Measurements from ENCODE around the gene SMIM28.
A peak's percentile ranks its signal among the peaks of the same experiment; 100 is the strongest.

Gene SMIM28

DNA sequence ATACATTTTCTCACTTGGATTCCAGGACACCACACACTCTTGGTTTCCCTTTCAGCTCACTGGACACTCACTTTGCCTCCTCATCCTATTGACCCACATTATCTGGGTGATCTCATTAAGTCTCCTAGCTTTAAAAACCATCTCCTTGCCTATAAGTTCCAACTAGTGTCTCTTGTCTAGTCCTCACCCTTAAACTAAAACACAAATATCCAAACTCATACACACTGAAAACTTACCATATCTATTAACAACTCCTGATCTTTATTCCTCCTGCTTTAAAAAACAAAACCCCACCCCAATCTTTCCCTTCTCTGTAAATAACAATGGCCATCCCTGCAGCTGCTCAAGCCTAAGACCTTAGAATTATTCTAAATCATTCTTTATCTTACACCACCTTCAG lies 3.5 kb upstream of the SMIM28 start (continued):
- TF ChIP-seq, protein P1, sequence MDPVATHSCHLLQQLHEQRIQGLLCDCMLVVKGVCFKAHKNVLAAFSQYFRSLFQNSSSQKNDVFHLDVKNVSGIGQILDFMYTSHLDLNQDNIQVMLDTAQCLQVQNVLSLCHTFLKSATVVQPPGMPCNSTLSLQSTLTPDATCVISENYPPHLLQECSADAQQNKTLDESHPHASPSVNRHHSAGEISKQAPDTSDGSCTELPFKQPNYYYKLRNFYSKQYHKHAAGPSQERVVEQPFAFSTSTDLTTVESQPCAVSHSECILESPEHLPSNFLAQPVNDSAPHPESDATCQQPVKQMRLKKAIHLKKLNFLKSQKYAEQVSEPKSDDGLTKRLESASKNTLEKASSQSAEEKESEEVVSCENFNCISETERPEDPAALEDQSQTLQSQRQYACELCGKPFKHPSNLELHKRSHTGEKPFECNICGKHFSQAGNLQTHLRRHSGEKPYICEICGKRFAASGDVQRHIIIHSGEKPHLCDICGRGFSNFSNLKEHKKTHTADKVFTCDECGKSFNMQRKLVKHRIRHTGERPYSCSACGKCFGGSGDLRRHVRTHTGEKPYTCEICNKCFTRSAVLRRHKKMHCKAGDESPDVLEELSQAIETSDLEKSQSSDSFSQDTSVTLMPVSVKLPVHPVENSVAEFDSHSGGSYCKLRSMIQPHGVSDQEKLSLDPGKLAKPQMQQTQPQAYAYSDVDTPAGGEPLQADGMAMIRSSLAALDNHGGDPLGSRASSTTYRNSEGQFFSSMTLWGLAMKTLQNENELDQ (tag by site-specific recombination; IDR thresholded peaks at IDR 0.05; ENCODE audit: low read depth): no peak
- TF ChIP-seq ZFP41 (tag by site-specific recombination; IDR thresholded peaks at IDR 0.05; ENCODE audit: borderline replicate concordance): no peak
- no peak for TF ChIP-seq SP7 (tag by site-specific recombination; IDR thresholded peaks at IDR 0.05)
- TF ChIP-seq ZBTB21 (tag by site-specific recombination; IDR thresholded peaks at IDR 0.05): no peak

DNA sequence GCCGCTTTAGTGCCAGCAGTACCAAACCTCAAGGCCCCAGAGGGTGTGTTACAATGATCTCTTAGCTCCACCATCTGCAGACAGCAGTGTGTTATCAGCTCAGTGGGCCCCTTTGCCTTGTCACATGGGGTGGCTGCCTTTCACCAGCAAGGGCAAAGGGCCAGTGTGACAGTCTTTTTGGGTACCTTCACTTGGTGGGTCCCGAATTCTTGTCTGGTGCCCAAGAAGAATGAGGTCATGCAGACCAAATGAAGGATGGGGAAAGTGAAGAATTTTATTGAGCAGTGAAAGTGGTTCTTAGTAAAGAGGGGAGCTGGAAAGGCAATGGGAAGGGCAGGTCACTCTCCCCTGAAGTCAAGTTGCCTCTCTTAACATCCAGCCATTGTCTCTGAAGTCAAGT lies 2.9 kb upstream of the SMIM28 start:
- POLR2A ChIA-PET: no interaction called here
- CTCF ChIA-PET: interaction anchor here (1.3 kb wide), 1 partner anchor 11 kb away, joined by 4 read pairs; no protein-coding TSS in a partner anchor
- TF ChIP-seq, protein P2, sequence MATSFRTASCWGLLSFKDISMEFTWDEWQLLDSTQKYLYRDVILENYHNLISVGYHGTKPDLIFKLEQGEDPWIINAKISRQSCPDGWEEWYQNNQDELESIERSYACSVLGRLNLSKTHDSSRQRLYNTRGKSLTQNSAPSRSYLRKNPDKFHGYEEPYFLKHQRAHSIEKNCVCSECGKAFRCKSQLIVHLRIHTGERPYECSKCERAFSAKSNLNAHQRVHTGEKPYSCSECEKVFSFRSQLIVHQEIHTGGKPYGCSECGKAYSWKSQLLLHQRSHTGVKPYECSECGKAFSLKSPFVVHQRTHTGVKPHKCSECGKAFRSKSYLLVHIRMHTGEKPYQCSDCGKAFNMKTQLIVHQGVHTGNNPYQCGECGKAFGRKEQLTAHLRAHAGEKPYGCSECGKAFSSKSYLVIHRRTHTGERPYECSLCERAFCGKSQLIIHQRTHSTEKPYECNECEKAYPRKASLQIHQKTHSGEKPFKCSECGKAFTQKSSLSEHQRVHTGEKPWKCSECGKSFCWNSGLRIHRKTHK (tag by site-specific recombination; IDR thresholded peaks at IDR 0.05): no peak
- TF ChIP-seq ZNF341 (tag by site-specific recombination; IDR thresholded peaks at IDR 0.05; ENCODE audit: low read depth) (no peak), ZNF302 (tag by site-specific recombination; IDR thresholded peaks at IDR 0.05; ENCODE audit: low read depth) (no peak), ZIC2 (tag by site-specific recombination; IDR thresholded peaks at IDR 0.05) (no peak), ZFP69B (tag by site-specific recombination; IDR thresholded peaks at IDR 0.05) (0 out of 2 replicates have a peak, but pooled peaks have one; percentile 21), ZNF555 (tag by site-specific recombination; conservative IDR thresholded peaks at IDR 0.05) (no peak), ZNF777 (tag by site-specific recombination; IDR thresholded peaks at IDR 0.05; ENCODE audit: borderline replicate concordance) (no peak), SALL2 (tag by site-specific recombination; IDR thresholded peaks at IDR 0.05; ENCODE audit: borderline replicate concordance) (no peak)
- TF ChIP-seq, protein P3, sequence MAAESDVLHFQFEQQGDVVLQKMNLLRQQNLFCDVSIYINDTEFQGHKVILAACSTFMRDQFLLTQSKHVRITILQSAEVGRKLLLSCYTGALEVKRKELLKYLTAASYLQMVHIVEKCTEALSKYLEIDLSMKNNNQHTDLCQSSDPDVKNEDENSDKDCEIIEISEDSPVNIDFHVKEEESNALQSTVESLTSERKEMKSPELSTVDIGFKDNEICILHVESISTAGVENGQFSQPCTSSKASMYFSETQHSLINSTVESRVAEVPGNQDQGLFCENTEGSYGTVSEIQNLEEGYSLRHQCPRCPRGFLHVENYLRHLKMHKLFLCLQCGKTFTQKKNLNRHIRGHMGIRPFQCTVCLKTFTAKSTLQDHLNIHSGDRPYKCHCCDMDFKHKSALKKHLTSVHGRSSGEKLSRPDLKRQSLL (tag by site-specific recombination; IDR thresholded peaks at IDR 0.05): no peak
- TF ChIP-seq, protein P4, sequence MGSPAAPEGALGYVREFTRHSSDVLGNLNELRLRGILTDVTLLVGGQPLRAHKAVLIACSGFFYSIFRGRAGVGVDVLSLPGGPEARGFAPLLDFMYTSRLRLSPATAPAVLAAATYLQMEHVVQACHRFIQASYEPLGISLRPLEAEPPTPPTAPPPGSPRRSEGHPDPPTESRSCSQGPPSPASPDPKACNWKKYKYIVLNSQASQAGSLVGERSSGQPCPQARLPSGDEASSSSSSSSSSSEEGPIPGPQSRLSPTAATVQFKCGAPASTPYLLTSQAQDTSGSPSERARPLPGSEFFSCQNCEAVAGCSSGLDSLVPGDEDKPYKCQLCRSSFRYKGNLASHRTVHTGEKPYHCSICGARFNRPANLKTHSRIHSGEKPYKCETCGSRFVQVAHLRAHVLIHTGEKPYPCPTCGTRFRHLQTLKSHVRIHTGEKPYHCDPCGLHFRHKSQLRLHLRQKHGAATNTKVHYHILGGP (tag by site-specific recombination; IDR thresholded peaks at IDR 0.05): no peak
- TF ChIP-seq, protein P5, sequence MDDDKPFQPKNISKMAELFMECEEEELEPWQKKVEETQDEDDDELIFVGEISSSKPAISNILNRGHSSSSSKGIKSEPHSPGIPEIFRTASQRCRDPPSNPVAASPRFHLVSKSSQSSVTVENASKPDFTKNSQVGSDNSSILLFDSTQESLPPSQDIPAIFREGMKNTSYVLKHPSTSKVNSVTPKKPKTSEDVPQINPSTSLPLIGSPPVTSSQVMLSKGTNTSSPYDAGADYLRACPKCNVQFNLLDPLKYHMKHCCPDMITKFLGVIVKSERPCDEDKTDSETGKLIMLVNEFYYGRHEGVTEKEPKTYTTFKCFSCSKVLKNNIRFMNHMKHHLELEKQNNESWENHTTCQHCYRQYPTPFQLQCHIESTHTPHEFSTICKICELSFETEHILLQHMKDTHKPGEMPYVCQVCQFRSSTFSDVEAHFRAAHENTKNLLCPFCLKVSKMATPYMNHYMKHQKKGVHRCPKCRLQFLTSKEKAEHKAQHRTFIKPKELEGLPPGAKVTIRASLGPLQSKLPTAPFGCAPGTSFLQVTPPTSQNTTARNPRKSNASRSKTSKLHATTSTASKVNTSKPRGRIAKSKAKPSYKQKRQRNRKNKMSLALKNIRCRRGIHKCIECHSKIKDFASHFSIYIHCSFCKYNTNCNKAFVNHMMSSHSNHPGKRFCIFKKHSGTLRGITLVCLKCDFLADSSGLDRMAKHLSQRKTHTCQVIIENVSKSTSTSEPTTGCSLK (tag by site-specific recombination; IDR thresholded peaks at IDR 0.05): no peak
- TF ChIP-seq, protein P6, sequence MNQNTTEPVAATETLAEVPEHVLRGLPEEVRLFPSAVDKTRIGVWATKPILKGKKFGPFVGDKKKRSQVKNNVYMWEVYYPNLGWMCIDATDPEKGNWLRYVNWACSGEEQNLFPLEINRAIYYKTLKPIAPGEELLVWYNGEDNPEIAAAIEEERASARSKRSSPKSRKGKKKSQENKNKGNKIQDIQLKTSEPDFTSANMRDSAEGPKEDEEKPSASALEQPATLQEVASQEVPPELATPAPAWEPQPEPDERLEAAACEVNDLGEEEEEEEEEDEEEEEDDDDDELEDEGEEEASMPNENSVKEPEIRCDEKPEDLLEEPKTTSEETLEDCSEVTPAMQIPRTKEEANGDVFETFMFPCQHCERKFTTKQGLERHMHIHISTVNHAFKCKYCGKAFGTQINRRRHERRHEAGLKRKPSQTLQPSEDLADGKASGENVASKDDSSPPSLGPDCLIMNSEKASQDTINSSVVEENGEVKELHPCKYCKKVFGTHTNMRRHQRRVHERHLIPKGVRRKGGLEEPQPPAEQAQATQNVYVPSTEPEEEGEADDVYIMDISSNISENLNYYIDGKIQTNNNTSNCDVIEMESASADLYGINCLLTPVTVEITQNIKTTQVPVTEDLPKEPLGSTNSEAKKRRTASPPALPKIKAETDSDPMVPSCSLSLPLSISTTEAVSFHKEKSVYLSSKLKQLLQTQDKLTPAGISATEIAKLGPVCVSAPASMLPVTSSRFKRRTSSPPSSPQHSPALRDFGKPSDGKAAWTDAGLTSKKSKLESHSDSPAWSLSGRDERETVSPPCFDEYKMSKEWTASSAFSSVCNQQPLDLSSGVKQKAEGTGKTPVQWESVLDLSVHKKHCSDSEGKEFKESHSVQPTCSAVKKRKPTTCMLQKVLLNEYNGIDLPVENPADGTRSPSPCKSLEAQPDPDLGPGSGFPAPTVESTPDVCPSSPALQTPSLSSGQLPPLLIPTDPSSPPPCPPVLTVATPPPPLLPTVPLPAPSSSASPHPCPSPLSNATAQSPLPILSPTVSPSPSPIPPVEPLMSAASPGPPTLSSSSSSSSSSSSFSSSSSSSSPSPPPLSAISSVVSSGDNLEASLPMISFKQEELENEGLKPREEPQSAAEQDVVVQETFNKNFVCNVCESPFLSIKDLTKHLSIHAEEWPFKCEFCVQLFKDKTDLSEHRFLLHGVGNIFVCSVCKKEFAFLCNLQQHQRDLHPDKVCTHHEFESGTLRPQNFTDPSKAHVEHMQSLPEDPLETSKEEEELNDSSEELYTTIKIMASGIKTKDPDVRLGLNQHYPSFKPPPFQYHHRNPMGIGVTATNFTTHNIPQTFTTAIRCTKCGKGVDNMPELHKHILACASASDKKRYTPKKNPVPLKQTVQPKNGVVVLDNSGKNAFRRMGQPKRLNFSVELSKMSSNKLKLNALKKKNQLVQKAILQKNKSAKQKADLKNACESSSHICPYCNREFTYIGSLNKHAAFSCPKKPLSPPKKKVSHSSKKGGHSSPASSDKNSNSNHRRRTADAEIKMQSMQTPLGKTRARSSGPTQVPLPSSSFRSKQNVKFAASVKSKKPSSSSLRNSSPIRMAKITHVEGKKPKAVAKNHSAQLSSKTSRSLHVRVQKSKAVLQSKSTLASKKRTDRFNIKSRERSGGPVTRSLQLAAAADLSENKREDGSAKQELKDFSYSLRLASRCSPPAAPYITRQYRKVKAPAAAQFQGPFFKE (tag by site-specific recombination; IDR thresholded peaks at IDR 0.05; ENCODE audit: borderline replicate concordance): no peak
- TF ChIP-seq, protein P7, sequence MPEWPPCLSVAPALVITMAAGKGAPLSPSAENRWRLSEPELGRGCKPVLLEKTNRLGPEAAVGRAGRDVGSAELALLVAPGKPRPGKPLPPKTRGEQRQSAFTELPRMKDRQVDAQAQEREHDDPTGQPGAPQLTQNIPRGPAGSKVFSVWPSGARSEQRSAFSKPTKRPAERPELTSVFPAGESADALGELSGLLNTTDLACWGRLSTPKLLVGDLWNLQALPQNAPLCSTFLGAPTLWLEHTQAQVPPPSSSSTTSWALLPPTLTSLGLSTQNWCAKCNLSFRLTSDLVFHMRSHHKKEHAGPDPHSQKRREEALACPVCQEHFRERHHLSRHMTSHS (tag by site-specific recombination; IDR thresholded peaks at IDR 0.05): no peak
- TF ChIP-seq, protein P8, sequence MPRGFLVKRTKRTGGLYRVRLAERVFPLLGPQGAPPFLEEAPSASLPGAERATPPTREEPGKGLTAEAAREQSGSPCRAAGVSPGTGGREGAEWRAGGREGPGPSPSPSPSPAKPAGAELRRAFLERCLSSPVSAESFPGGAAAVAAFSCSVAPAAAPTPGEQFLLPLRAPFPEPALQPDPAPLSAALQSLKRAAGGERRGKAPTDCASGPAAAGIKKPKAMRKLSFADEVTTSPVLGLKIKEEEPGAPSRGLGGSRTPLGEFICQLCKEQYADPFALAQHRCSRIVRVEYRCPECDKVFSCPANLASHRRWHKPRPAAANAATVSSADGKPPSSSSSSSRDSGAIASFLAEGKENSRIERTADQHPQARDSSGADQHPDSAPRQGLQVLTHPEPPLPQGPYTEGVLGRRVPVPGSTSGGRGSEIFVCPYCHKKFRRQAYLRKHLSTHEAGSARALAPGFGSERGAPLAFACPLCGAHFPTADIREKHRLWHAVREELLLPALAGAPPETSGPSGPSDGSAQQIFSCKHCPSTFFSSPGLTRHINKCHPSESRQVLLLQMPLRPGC (tag by site-specific recombination; IDR thresholded peaks at IDR 0.05): no peak

More for the DNA sequence above, 2.9 kb upstream of the SMIM28 start:
- H3K36me3 ChIP-seq (ENCODE audit: control insufficient read depth in 2 of 2, insufficient read depth in 1 of 2, low read length in 2 of 2): no peaks in the 10 kb centered on the region
- H3K9me3 ChIP-seq (ENCODE audit: control insufficient read depth, insufficient read depth, low read depth, low read length): no peaks in the 10 kb centered on the region
- H3K4me3 ChIP-seq (ENCODE audit: low read depth, low read length): no peak overlapping the region
- H3K27ac ChIP-seq (ENCODE audit: extremely low read depth, low read depth, low read length): no peak overlapping the region
- H3K4me1 ChIP-seq (ENCODE audit: control insufficient read depth, insufficient read depth, low read length): peaks cover 6% of the 10 kb centered on the region

Data from HEK293 (cell line).